Esophagus squamous epithelium (tissue), 4 donors: ENCODE data around the gene NUP88.

ENCODE experiments used
- POLR2A ChIP-seq, 4 donors: fragments of 450-650 bp; IDR thresholded peaks; one replicate each; pipeline ENCODE4 v1.6.1; 2017; ENCODE audit warnings: antibody characterized with exemption in 4 of 4, mild to moderate bottlenecking in 4 of 4, moderate library complexity in 3 of 4
- TF ChIP-seq, protein P1 (sequence below), 6 experiments: fragments of 450-650 bp in 4 of 6; fragments of 200-600 bp in 2 of 6; sonication (generic) in 2 of 6; IDR thresholded peaks; one replicate each; pipeline ENCODE4 v1.5.1; 2016 to 2019; ENCODE audit warnings: antibody characterized with exemption in 6 of 6, mild to moderate bottlenecking in 4 of 6, moderate library complexity in 4 of 6

DNA sequence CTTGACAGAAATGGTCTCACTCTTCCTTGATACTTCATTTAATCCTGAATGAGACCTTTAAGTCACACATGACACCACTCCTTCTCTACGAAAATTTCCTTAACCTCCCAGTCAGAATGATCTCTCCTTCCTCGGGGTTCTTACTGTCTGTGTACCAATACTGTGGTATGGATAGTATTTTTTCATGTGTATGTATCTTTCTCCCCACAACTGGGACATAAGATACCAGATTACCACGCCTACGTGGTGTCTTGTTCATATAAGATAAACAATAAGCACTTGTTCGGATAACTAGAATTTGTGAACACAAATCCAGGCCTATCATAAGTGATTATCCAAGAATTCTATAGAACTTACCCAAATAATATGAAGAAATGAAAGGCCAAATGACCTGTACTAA is 11.3 kb downstream of the NUP88 start:
- TF ChIP-seq, protein P1, sequence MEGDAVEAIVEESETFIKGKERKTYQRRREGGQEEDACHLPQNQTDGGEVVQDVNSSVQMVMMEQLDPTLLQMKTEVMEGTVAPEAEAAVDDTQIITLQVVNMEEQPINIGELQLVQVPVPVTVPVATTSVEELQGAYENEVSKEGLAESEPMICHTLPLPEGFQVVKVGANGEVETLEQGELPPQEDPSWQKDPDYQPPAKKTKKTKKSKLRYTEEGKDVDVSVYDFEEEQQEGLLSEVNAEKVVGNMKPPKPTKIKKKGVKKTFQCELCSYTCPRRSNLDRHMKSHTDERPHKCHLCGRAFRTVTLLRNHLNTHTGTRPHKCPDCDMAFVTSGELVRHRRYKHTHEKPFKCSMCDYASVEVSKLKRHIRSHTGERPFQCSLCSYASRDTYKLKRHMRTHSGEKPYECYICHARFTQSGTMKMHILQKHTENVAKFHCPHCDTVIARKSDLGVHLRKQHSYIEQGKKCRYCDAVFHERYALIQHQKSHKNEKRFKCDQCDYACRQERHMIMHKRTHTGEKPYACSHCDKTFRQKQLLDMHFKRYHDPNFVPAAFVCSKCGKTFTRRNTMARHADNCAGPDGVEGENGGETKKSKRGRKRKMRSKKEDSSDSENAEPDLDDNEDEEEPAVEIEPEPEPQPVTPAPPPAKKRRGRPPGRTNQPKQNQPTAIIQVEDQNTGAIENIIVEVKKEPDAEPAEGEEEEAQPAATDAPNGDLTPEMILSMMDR (IDR thresholded peaks at IDR 0.05), result no peak
- TF ChIP-seq POLR2A (IDR thresholded peaks at IDR 0.05), result no peak
